GM18873 (cell line): ENCODE results near the gene NACC2.

Experiments
- ATAC-seq: cut with Tn5 transposase; IDR thresholded peaks from one replicate; pipeline ENCODE4 v1.9.1; 2021; ENCODE audit warnings: mild to moderate bottlenecking, moderate library complexity, moderate number of reproducible peaks; ENCODE audit not compliant: unreplicated experiment, low FRiP score

Gene NACC2

GRCh38 chr9:136015656-136016571 is 79.2 kb downstream of the NACC2 start:
- ATAC-seq = no peak

- ATAC-seq = no peak
These were observed 80.0 kb downstream of the NACC2 start for GRCh38 chr9:136014924-136015633.

GRCh38 chr9:136014147-136014923 is 80.8 kb downstream of the NACC2 start:
- ATAC-seq = no peak

- ATAC-seq = no peak
These were observed 81.5 kb downstream of the NACC2 start for GRCh38 chr9:136013524-136014034.

GRCh38 chr9:136013116-136013515 is 82.0 kb downstream of the NACC2 start:
- ATAC-seq = no peak

GRCh38 chr9:136012651-136013050 is 82.4 kb downstream of the NACC2 start:
- no peak for ATAC-seq

GRCh38 chr9:136011703-136012496 is 83.2 kb downstream of the NACC2 start:
- ATAC-seq = no peak

- no peak for ATAC-seq
These were observed 83.8 kb downstream of the NACC2 start for GRCh38 chr9:136011376-136011702.

- ATAC-seq = no peak
These were observed 84.3 kb downstream of the NACC2 start for GRCh38 chr9:136010615-136011361.

GRCh38 chr9:136010176-136010575 is 84.9 kb downstream of the NACC2 start:
- no peak for ATAC-seq

- no peak for ATAC-seq
These were observed 85.6 kb downstream of the NACC2 start for GRCh38 chr9:136009516-136009915.

- no peak for ATAC-seq
These were observed 86.4 kb downstream of the NACC2 start for GRCh38 chr9:136008693-136008997.

GRCh38 chr9:136007934-136008692 is 87.0 kb downstream of the NACC2 start:
- no peak for ATAC-seq

GRCh38 chr9:136007276-136007933 is 87.7 kb downstream of the NACC2 start:
- ATAC-seq = no peak

GRCh38 chr9:136006169-136006568 is 88.9 kb downstream of the NACC2 start:
- ATAC-seq = no peak

- ATAC-seq = no peak
These were observed 90.4 kb downstream of the NACC2 start for GRCh38 chr9:136004712-136005111.

GRCh38 chr9:136004219-136004618 is 90.9 kb downstream of the NACC2 start:
- ATAC-seq = no peak
